ENCODE measurements around the gene DPYSL4. TPM values are rescaled to one million over a fixed set of nuclear protein-coding genes. Genes with fewer than 3 reads are reported as not detected.

Gene DPYSL4
- total and polyA plus RNA-seq, 2 of the 13 experiments (the other 11 are each of a cell fraction or from before 2014, with no cell fraction given), result 0.84 to 1.2 TPM

- TF ChIP-seq PCBP1 (IDR thresholded peaks at IDR 0.05; ENCODE audit: borderline replicate concordance, low read depth, low read length) (no peak), NFE2L1 (CRISPR knock-in tag; IDR thresholded peaks at IDR 0.05; ENCODE audit: borderline replicate concordance) (no peak), ZBTB8A (CRISPR knock-in tag; IDR thresholded peaks at IDR 0.05; ENCODE audit: borderline replicate concordance, low read depth) (no peak), HHEX (CRISPR knock-in tag; IDR thresholded peaks at IDR 0.05) (no peak), ZNF160 (CRISPR knock-in tag; IDR thresholded peaks at IDR 0.05) (no peak), FOXK1 (CRISPR knock-in tag; IDR thresholded peaks at IDR 0.05; ENCODE audit: borderline replicate concordance, low read depth) (peak; percentile 58; the same call in 1 of the 2 replicates), ZNF747 (CRISPR knock-in tag; IDR thresholded peaks at IDR 0.05; ENCODE audit: borderline replicate concordance) (no peak), EP300 (IDR thresholded peaks at IDR 0.05; ENCODE audit: low read depth in 2 of 2, low read length in 2 of 2) (peak; percentile 52 to 63; a peak in 2 of 4 replicates), EP300 (CRISPR knock-in tag; IDR thresholded peaks at IDR 0.05; ENCODE audit: borderline replicate concordance) (peak; percentile 28; the same call in 1 of the 2 replicates), RFX1 (IDR thresholded peaks at IDR 0.05) (no peak), ZBTB38 (CRISPR knock-in tag; IDR thresholded peaks at IDR 0.05) (no peak), NFATC3 (CRISPR knock-in tag; IDR thresholded peaks at IDR 0.05) (no peak), ZFX (CRISPR knock-in tag; IDR thresholded peaks at IDR 0.05; ENCODE audit: low read depth) (peak; percentile 41; the same call in 1 of the 2 replicates), ZNF777 (CRISPR knock-in tag; IDR thresholded peaks at IDR 0.05) (no peak)
- TF ChIP-seq, protein P1, sequence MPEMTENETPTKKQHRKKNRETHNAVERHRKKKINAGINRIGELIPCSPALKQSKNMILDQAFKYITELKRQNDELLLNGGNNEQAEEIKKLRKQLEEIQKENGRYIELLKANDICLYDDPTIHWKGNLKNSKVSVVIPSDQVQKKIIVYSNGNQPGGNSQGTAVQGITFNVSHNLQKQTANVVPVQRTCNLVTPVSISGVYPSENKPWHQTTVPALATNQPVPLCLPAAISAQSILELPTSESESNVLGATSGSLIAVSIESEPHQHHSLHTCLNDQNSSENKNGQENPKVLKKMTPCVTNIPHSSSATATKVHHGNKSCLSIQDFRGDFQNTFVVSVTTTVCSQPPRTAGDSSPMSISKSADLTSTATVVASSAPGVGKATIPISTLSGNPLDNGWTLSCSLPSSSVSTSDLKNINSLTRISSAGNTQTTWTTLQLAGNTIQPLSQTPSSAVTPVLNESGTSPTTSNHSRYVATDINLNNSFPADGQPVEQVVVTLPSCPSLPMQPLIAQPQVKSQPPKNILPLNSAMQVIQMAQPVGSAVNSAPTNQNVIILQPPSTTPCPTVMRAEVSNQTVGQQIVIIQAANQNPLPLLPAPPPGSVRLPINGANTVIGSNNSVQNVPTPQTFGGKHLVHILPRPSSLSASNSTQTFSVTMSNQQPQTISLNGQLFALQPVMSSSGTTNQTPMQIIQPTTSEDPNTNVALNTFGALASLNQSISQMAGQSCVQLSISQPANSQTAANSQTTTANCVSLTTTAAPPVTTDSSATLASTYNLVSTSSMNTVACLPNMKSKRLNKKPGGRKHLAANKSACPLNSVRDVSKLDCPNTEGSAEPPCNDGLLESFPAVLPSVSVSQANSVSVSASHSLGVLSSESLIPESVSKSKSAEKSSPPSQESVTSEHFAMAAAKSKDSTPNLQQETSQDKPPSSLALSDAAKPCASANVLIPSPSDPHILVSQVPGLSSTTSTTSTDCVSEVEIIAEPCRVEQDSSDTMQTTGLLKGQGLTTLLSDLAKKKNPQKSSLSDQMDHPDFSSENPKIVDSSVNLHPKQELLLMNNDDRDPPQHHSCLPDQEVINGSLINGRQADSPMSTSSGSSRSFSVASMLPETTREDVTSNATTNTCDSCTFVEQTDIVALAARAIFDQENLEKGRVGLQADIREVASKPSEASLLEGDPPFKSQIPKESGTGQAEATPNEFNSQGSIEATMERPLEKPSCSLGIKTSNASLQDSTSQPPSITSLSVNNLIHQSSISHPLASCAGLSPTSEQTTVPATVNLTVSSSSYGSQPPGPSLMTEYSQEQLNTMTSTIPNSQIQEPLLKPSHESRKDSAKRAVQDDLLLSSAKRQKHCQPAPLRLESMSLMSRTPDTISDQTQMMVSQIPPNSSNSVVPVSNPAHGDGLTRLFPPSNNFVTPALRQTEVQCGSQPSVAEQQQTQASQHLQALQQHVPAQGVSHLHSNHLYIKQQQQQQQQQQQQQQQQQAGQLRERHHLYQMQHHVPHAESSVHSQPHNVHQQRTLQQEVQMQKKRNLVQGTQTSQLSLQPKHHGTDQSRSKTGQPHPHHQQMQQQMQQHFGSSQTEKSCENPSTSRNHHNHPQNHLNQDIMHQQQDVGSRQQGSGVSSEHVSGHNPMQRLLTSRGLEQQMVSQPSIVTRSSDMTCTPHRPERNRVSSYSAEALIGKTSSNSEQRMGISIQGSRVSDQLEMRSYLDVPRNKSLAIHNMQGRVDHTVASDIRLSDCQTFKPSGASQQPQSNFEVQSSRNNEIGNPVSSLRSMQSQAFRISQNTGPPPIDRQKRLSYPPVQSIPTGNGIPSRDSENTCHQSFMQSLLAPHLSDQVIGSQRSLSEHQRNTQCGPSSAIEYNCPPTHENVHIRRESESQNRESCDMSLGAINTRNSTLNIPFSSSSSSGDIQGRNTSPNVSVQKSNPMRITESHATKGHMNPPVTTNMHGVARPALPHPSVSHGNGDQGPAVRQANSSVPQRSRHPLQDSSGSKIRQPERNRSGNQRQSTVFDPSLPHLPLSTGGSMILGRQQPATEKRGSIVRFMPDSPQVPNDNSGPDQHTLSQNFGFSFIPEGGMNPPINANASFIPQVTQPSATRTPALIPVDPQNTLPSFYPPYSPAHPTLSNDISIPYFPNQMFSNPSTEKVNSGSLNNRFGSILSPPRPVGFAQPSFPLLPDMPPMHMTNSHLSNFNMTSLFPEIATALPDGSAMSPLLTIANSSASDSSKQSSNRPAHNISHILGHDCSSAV (CRISPR knock-in tag; IDR thresholded peaks at IDR 0.05; ENCODE audit: borderline replicate concordance), result no peak
- TF ChIP-seq, protein P2, sequence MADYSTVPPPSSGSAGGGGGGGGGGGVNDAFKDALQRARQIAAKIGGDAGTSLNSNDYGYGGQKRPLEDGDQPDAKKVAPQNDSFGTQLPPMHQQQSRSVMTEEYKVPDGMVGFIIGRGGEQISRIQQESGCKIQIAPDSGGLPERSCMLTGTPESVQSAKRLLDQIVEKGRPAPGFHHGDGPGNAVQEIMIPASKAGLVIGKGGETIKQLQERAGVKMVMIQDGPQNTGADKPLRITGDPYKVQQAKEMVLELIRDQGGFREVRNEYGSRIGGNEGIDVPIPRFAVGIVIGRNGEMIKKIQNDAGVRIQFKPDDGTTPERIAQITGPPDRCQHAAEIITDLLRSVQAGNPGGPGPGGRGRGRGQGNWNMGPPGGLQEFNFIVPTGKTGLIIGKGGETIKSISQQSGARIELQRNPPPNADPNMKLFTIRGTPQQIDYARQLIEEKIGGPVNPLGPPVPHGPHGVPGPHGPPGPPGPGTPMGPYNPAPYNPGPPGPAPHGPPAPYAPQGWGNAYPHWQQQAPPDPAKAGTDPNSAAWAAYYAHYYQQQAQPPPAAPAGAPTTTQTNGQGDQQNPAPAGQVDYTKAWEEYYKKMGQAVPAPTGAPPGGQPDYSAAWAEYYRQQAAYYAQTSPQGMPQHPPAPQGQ (CRISPR knock-in tag; IDR thresholded peaks at IDR 0.05; ENCODE audit: borderline replicate concordance), result no peak
- TF ChIP-seq, protein P3, sequence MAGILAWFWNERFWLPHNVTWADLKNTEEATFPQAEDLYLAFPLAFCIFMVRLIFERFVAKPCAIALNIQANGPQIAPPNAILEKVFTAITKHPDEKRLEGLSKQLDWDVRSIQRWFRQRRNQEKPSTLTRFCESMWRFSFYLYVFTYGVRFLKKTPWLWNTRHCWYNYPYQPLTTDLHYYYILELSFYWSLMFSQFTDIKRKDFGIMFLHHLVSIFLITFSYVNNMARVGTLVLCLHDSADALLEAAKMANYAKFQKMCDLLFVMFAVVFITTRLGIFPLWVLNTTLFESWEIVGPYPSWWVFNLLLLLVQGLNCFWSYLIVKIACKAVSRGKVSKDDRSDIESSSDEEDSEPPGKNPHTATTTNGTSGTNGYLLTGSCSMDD (CRISPR knock-in tag; IDR thresholded peaks at IDR 0.05), result no peak
Observed at GRCh38 chr10:132183046-132183445, 3.7 kb upstream of the DPYSL4 start (continued).
